HG03520 (cell line): ENCODE measurements around the gene MAP7D2.
A peak's percentile ranks its signal among the peaks of the same experiment; 100 is the strongest.

Source experiments
- ATAC-seq: cut with Tn5 transposase; IDR thresholded peaks from one replicate; pipeline ENCODE4 v1.9.1; 2021; ENCODE audit warnings: mild to moderate bottlenecking, moderate library complexity; ENCODE audit not compliant: unreplicated experiment

The MAP7D2 gene

GRCh38 chrX:20046223-20046622, 70.5 kb downstream of the MAP7D2 start:
- no peak for ATAC-seq

GRCh38 chrX:20042221-20042620, 74.5 kb downstream of the MAP7D2 start:
- no peak for ATAC-seq

- ATAC-seq = no peak
These were observed 77.7 kb downstream of the MAP7D2 start for GRCh38 chrX:20038966-20039365.

GRCh38 chrX:20037186-20037585, 79.5 kb downstream of the MAP7D2 start:
- no peak for ATAC-seq

GRCh38 chrX:20032201-20032600, 84.5 kb downstream of the MAP7D2 start:
- ATAC-seq = no peak

GRCh38 chrX:20029728-20030127, 87.0 kb downstream of the MAP7D2 start:
- no peak for ATAC-seq

- ATAC-seq = no peak
These were observed 88.1 kb downstream of the MAP7D2 start for GRCh38 chrX:20028588-20028987.

GRCh38 chrX:20026278-20026677, 90.4 kb downstream of the MAP7D2 start:
- no peak for ATAC-seq

- no peak for ATAC-seq
These were observed 96.9 kb downstream of the MAP7D2 start for GRCh38 chrX:20019672-20020365.

- ATAC-seq = no peak
These were observed 100.1 kb downstream of the MAP7D2 start for GRCh38 chrX:20016616-20016945.

- no peak for ATAC-seq
These were observed 100.6 kb downstream of the MAP7D2 start for GRCh38 chrX:20015945-20016615.

GRCh38 chrX:20015422-20015821, 101.3 kb downstream of the MAP7D2 start:
- ATAC-seq = no peak

GRCh38 chrX:20011608-20012007, 105.1 kb downstream of the MAP7D2 start:
- ATAC-seq = no peak

GRCh38 chrX:20007962-20008622, 108.6 kb downstream of the MAP7D2 start:
- no peak for ATAC-seq

GRCh38 chrX:20005883-20006282, 110.8 kb downstream of the MAP7D2 start:
- no peak for ATAC-seq

- no peak for ATAC-seq
These were observed 115.1 kb downstream of the MAP7D2 start for GRCh38 chrX:20001588-20001987.

GRCh38 chrX:19991350-19991718, 125.4 kb downstream of the MAP7D2 start:
- ATAC-seq = no peak

GRCh38 chrX:19990556-19991349, 126.0 kb downstream of the MAP7D2 start, which contains the start of gene BCLAF3:
Gene BCLAF3, minus strand, starts transcription at chrX:19991061. Its CDS starts 20,797 bp downstream, at chrX:19970264.
- ATAC-seq = peak; percentile 94

- peak; percentile 10 for ATAC-seq
These were observed 126.6 kb downstream of the MAP7D2 start for GRCh38 chrX:19990151-19990555.

- ATAC-seq = no peak
These were observed 128.9 kb downstream of the MAP7D2 start for GRCh38 chrX:19987856-19988255.

- no peak for ATAC-seq
These were observed 130.2 kb downstream of the MAP7D2 start for GRCh38 chrX:19986531-19986930.
